ENCODE measurements around the gene NIPSNAP3A. TPM values are rescaled to one million over a fixed set of nuclear protein-coding genes. Genes with fewer than 3 reads are reported as not detected.
"Not testable (repeated sequence)": the region's sequence is repeated elsewhere in the genome, so short reads cannot be mapped to it uniquely, and the experiment has no call there.

Gene NIPSNAP3A
- total RNA-seq (2021; ENCODE audit: unreplicated experiment), result 17.4 TPM
- polyA plus RNA-seq (2012; ENCODE audit: insufficient read length), result 11.6 TPM
- Bru-seq, nascent RNA, result percentile 60 among the genes with signal in this experiment
- BruChase-seq, experiment 1, labeled RNA remaining after a 2-hour chase, result percentile 50 among the genes with signal in this experiment
- percentile 65 among the genes with signal in this experiment for BruChase-seq, experiment 2, labeled RNA remaining after a 6-hour chase
- long read RNA-seq, transcript NIPSNAP3A-201 (6 exons, 1,633 nt), result major isoform, 27 of 45 reads
- long read RNA-seq, partial matches to known transcripts, result 17 of 45 reads
- long read RNA-seq, other reads (novel, unspliced or antisense), result 1 of 45 reads

DNA sequence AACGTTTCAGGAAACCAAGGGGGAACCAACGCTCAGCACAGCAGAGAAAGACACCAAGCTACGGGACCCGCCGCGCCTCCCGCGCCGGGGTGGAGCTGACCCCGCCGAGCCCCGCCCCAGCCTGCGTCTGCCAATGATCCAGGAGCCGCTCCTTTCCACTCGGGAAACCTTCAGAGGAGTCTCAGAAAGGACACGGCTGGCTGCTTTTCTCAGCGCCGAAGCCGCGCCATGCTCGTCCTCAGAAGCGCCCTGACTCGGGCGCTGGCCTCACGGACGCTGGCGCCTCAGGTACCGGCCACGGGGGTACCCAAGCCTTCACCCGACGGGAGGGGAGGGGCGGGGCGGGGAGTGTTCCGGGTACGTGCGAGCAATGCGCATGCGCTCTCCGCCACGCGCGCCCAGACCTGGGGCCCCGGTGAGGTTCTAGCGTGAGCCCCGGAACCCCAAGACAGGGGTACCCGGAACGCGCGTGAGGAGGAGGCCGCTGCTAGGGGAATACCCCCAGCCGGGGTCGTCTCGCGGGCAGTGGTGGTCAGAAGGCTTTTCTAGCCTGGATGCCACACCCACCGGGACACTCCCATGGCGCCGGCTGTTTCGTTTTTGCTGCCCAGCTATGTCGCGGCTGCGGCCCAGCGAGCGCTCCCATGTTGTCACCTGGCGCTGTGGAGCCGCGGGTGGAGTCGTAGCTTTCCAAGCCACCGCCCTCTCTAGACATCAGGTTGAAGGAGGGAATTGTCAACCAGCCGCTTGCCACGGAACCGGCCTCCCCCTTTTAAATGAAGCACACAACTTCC is at the start of gene NIPSNAP3A:
NIPSNAP3A (plus strand) TSS at position 119 of the 794 bp plus-strand sequence; CDS start at position 229, 110 bp downstream.
- POLR2A ChIA-PET, result no interaction called here
- peak within 1 kb of the TSS; percentile 78 to 87 for H3K4me3 ChIP-seq (ENCODE audit: low read depth in 2 of 2, low read length in 2 of 2)
- DNase-seq (ENCODE audit: low read depth, low spot score) (peak; percentile 54), ATAC-seq (peak; percentile 97)
- TF ChIP-seq, protein P1, sequence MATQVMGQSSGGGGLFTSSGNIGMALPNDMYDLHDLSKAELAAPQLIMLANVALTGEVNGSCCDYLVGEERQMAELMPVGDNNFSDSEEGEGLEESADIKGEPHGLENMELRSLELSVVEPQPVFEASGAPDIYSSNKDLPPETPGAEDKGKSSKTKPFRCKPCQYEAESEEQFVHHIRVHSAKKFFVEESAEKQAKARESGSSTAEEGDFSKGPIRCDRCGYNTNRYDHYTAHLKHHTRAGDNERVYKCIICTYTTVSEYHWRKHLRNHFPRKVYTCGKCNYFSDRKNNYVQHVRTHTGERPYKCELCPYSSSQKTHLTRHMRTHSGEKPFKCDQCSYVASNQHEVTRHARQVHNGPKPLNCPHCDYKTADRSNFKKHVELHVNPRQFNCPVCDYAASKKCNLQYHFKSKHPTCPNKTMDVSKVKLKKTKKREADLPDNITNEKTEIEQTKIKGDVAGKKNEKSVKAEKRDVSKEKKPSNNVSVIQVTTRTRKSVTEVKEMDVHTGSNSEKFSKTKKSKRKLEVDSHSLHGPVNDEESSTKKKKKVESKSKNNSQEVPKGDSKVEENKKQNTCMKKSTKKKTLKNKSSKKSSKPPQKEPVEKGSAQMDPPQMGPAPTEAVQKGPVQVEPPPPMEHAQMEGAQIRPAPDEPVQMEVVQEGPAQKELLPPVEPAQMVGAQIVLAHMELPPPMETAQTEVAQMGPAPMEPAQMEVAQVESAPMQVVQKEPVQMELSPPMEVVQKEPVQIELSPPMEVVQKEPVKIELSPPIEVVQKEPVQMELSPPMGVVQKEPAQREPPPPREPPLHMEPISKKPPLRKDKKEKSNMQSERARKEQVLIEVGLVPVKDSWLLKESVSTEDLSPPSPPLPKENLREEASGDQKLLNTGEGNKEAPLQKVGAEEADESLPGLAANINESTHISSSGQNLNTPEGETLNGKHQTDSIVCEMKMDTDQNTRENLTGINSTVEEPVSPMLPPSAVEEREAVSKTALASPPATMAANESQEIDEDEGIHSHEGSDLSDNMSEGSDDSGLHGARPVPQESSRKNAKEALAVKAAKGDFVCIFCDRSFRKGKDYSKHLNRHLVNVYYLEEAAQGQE (IDR thresholded peaks at IDR 0.05; ENCODE audit: insufficient read depth in 1 of 2, low read depth in 2 of 2, low read length in 1 of 2), result no peak
- TF ChIP-seq SIN3A (IDR thresholded peaks at IDR 0.05; ENCODE audit: borderline replicate concordance, insufficient read depth, low read depth, low read length), result no peak
- H3K4me1 ChIP-seq (ENCODE audit: control insufficient read depth, insufficient read depth, low read length), result peaks cover 8% of the 10 kb centered on the region
- H3K27ac ChIP-seq (ENCODE audit: low read length), result peak within 1 kb of the TSS; percentile 88
- intact Hi-C loops (cut with micrococcal nuclease; ENCODE audit: unreplicated experiment), result no loop called here
- H3K36me3 ChIP-seq (ENCODE audit: control insufficient read depth, insufficient read depth, low read length), result peaks cover 3% of the 10 kb centered on the region
- CTCF ChIA-PET, result interaction anchor here (0.6 kb wide), 1 partner anchor 16 kb away, joined by 3 read pairs; no protein-coding TSS in a partner anchor
- no TSS peak for BruUV-seq (replicated peaks)
- in situ Hi-C loops (cut with HindIII; ENCODE audit: low pct_unique_long_range_greater_than_20kb, low sequenced_read_pairs), result no loop called here
- H3K9me3 ChIP-seq (ENCODE audit: control insufficient read depth, insufficient read depth, low read depth, low read length), result no peaks in the 10 kb centered on the region
- no peaks in the 10 kb centered on the region for H3K27me3 ChIP-seq (ENCODE audit: control insufficient read depth, insufficient read depth, low read length)

DNA sequence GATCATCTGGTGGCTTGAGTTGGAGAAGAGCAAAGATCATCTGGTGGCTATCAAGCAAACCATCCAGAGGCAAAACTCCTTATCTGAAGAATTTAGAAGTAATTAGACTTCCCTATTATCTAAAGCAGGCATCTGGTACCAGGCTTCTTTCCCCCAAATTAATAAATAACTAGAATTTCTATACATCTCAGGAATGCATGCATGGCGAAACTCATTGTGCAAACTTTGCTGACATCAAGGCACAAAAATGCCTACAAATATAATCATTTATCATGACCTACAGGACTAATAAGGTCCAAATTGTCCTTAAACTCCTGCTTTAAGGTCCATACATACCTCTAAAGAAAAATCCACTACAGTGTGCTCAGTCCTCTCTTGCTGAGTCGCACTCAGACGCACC is 47.2 kb upstream of the NIPSNAP3A start:
- H3K4me3 ChIP-seq (ENCODE audit: low read depth in 2 of 2, low read length in 2 of 2), result no peak overlapping the region
- ATAC-seq, result no peak

DNA sequence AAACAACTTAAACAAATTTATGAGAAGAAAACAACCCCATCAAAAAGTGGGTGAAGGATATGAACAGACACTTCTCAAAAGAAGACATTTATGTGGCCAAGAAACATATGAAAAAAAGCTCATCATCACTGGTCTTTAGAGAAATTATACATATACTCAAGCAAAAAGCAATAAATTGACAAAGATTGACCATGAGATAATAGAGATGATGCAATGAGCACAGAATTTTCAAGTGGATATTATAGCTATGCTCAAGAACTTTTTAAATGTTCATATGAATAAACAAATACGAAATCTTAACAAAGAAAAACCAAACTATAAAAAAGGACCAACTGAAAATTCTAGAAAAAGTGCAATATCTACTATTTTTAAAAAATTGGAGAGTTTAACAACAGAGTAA is 38.7 kb upstream of the NIPSNAP3A start:
- H3K36me3 ChIP-seq (ENCODE audit: control insufficient read depth, insufficient read depth, low read length); ATAC-seq; intact Hi-C loops (cut with micrococcal nuclease; ENCODE audit: unreplicated experiment); H3K27ac ChIP-seq (ENCODE audit: low read length); in situ Hi-C loops (cut with HindIII; ENCODE audit: low pct_unique_long_range_greater_than_20kb, low sequenced_read_pairs); H3K4me3 ChIP-seq (ENCODE audit: low read depth in 2 of 2, low read length in 2 of 2); BruUV-seq (replicated peaks); H3K4me1 ChIP-seq (ENCODE audit: control insufficient read depth, insufficient read depth, low read length); DNase-seq (ENCODE audit: low read depth, low spot score); CTCF ChIA-PET; H3K9me3 ChIP-seq (ENCODE audit: control insufficient read depth, insufficient read depth, low read depth, low read length); POLR2A ChIA-PET; H3K27me3 ChIP-seq (ENCODE audit: control insufficient read depth, insufficient read depth, low read length): not testable (repeated sequence)

More for the DNA sequence above, 47.2 kb upstream of the NIPSNAP3A start:
- Histone ChIP-seq H3K4me1 (ENCODE audit: control insufficient read depth, insufficient read depth, low read length) (no peaks in the 10 kb centered on the region), H3K9me3 (ENCODE audit: control insufficient read depth, insufficient read depth, low read depth, low read length) (no peaks in the 10 kb centered on the region), H3K27ac (ENCODE audit: low read length) (no peak overlapping the region), H3K36me3 (ENCODE audit: control insufficient read depth, insufficient read depth, low read length) (no peaks in the 10 kb centered on the region), H3K27me3 (ENCODE audit: control insufficient read depth, insufficient read depth, low read length) (no peaks in the 10 kb centered on the region)
- in situ Hi-C loops (cut with HindIII; ENCODE audit: low pct_unique_long_range_greater_than_20kb, low sequenced_read_pairs) (no loop called here), intact Hi-C loops (cut with micrococcal nuclease; ENCODE audit: unreplicated experiment) (no loop called here)
- ChIA-PET CTCF (no interaction called here), POLR2A (no interaction called here)
- no peak for DNase-seq (ENCODE audit: low read depth, low spot score)
- BruUV-seq (replicated peaks), result no TSS peak
- no peak for TF ChIP-seq POLR2AphosphoS5 (IDR thresholded peaks at IDR 0.05; ENCODE audit: low read depth, low read length)
- TF ChIP-seq SIN3A (IDR thresholded peaks at IDR 0.05; ENCODE audit: borderline replicate concordance, insufficient read depth, low read depth, low read length), result no peak
- no peak for TF ChIP-seq TCF7L2 (IDR thresholded peaks at IDR 0.05; ENCODE audit: low read depth, low read length)
- TF ChIP-seq, protein P1 (IDR thresholded peaks at IDR 0.05; ENCODE audit: insufficient read depth in 1 of 2, low read depth in 2 of 2, low read length in 1 of 2), result no peak
- TF ChIP-seq, protein P2, sequence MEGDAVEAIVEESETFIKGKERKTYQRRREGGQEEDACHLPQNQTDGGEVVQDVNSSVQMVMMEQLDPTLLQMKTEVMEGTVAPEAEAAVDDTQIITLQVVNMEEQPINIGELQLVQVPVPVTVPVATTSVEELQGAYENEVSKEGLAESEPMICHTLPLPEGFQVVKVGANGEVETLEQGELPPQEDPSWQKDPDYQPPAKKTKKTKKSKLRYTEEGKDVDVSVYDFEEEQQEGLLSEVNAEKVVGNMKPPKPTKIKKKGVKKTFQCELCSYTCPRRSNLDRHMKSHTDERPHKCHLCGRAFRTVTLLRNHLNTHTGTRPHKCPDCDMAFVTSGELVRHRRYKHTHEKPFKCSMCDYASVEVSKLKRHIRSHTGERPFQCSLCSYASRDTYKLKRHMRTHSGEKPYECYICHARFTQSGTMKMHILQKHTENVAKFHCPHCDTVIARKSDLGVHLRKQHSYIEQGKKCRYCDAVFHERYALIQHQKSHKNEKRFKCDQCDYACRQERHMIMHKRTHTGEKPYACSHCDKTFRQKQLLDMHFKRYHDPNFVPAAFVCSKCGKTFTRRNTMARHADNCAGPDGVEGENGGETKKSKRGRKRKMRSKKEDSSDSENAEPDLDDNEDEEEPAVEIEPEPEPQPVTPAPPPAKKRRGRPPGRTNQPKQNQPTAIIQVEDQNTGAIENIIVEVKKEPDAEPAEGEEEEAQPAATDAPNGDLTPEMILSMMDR (IDR thresholded peaks at IDR 0.05), result no peak

Data from Panc1 (cell line).